H9 (cell line): Measurements from ENCODE around the gene PIK3R4. TPM values are rescaled to one million over a fixed set of nuclear protein-coding genes. Genes with fewer than 3 reads are reported as not detected.

Experiments used
- DNase-seq: peaks from one replicate; pipeline ENCODE4 v3.0.0-alpha.2; 2017
- H2AFZ ChIP-seq: one replicate; pipeline ENCODE4 v1.6.1; 2013; ENCODE audit warnings: mild to moderate bottlenecking, low read length, control low read depth, moderate library complexity
- H2AK5ac ChIP-seq: 2 replicates; pipeline ENCODE4 v1.6.1; 2013; ENCODE audit warnings: low read length, control low read depth, mixed read lengths; ENCODE audit not compliant: insufficient read length
- H2BK120ac ChIP-seq: one replicate; pipeline ENCODE4 v1.6.1; 2013; ENCODE audit warnings: low read depth, mild to moderate bottlenecking, low read length, control low read depth, inconsistent platforms; ENCODE audit not compliant: poor library complexity, severe bottlenecking
- H2BK12ac ChIP-seq: 2 replicates; pipeline ENCODE4 v1.6.1; 2013; ENCODE audit warnings: low read length, control low read depth, mixed read lengths, low read depth; ENCODE audit not compliant: insufficient read length
- H2BK15ac ChIP-seq: 2 replicates; pipeline ENCODE4 v1.6.1; 2013; ENCODE audit warnings: low read depth, low read length, control low read depth
- H2BK20ac ChIP-seq: one replicate; pipeline ENCODE4 v1.6.1; 2013; ENCODE audit warnings: low read depth, mild to moderate bottlenecking, low read length, control low read depth, inconsistent platforms; ENCODE audit not compliant: poor library complexity, severe bottlenecking
- H2BK5ac ChIP-seq: 2 replicates; pipeline ENCODE4 v1.6.1; 2013; ENCODE audit warnings: low read length, control low read depth, mixed read lengths; ENCODE audit not compliant: insufficient read length
- H3K14ac ChIP-seq: 2 replicates; pipeline ENCODE4 v1.6.1; 2013; ENCODE audit warnings: low read length, control low read depth; ENCODE audit not compliant: insufficient read depth
- H3K18ac ChIP-seq: 2 replicates; pipeline ENCODE4 v1.6.1; 2013; ENCODE audit warnings: low read depth, mild to moderate bottlenecking, mixed read lengths, low read length, control low read depth; ENCODE audit not compliant: insufficient read length
- H3K23ac ChIP-seq: 2 replicates; pipeline ENCODE4 v1.6.1; 2013; ENCODE audit warnings: low read length, control low read depth, mixed read lengths, low read depth; ENCODE audit not compliant: insufficient read length
- H3K23me2 ChIP-seq: 2 replicates; pipeline ENCODE4 v1.6.1; 2013; ENCODE audit warnings: low read depth, mild to moderate bottlenecking, mixed read lengths, low read length, control low read depth; ENCODE audit not compliant: insufficient read length, poor library complexity, severe bottlenecking
- H3K27ac ChIP-seq: 2 replicates; pipeline ENCODE4 v1.5.1; 2013; ENCODE audit warnings: low read length, control low read depth, mixed read lengths, low read depth; ENCODE audit not compliant: insufficient read length
- H3K27me3 ChIP-seq: 2 replicates; pipeline ENCODE4 v1.6.1; 2013; ENCODE audit warnings: low read length, control low read depth, inconsistent platforms; ENCODE audit not compliant: insufficient read depth
- H3K4ac ChIP-seq: 2 replicates; pipeline ENCODE4 v1.6.1; 2013; ENCODE audit warnings: low read depth, mild to moderate bottlenecking, control low read depth, inconsistent platforms, low read length, moderate library complexity
- H3K4me1 ChIP-seq: 2 replicates; pipeline ENCODE4 v1.6.1; 2013; ENCODE audit warnings: low read length, control low read depth, inconsistent platforms; ENCODE audit not compliant: insufficient read depth
- H3K4me2 ChIP-seq: 2 replicates; pipeline ENCODE4 v1.6.1; 2013; ENCODE audit warnings: low read length, control low read depth, mixed read lengths; ENCODE audit not compliant: insufficient read length, insufficient read depth
- H3K56ac ChIP-seq: 2 replicates; pipeline ENCODE4 v1.6.1; 2013; ENCODE audit warnings: low read depth, mild to moderate bottlenecking, mixed read lengths, low read length, control low read depth; ENCODE audit not compliant: insufficient read length
- H3K79me1 ChIP-seq: 2 replicates; pipeline ENCODE4 v1.6.1; 2013; ENCODE audit warnings: low read depth, mild to moderate bottlenecking, moderate library complexity, low read length, control low read depth, inconsistent platforms; ENCODE audit not compliant: insufficient read depth, poor library complexity, severe bottlenecking
- H3K79me2 ChIP-seq: 2 replicates; pipeline ENCODE4 v1.6.1; 2013; ENCODE audit warnings: low read length, control low read depth, inconsistent platforms; ENCODE audit not compliant: insufficient read depth
- H3K9ac ChIP-seq: 2 replicates; pipeline ENCODE4 v1.6.1; 2013; ENCODE audit warnings: low read length, control low read depth, mixed read lengths; ENCODE audit not compliant: insufficient read length; ENCODE audit errors: extremely low read depth
- H3K9me3 ChIP-seq: one replicate; pipeline ENCODE4 v1.6.1; 2013; ENCODE audit warnings: low read depth, low read length, inconsistent platforms; ENCODE audit not compliant: control insufficient read depth
- H3T11ph ChIP-seq: one replicate; pipeline ENCODE4 v1.6.1; 2013; ENCODE audit warnings: mild to moderate bottlenecking, low read length, control low read depth, inconsistent platforms
- H4K20me1 ChIP-seq: one replicate; pipeline ENCODE4 v1.6.1; 2013; ENCODE audit not compliant: control insufficient read depth, insufficient read length, insufficient read depth
- H4K5ac ChIP-seq: 2 replicates; pipeline ENCODE4 v1.6.1; 2013; ENCODE audit warnings: low read depth, mild to moderate bottlenecking, mixed read lengths, low read length, control low read depth; ENCODE audit not compliant: insufficient read length
- H4K8ac ChIP-seq: replicated peaks from 2 replicates; pipeline ENCODE4 v1.6.1; 2013; ENCODE audit warnings: low read length, control low read depth, mixed read lengths, low read depth; ENCODE audit not compliant: insufficient read length
- H4K91ac ChIP-seq: 2 replicates; pipeline ENCODE4 v1.6.1; 2013; ENCODE audit warnings: low read depth, mild to moderate bottlenecking, moderate library complexity, mixed read lengths, low read length, control low read depth; ENCODE audit not compliant: insufficient read length
- H3K27ac Mint-ChIP-seq, 3 experiments: 2 replicates in 2 of 3; 3 replicates in 1 of 3; pipeline ENCODE4 v1.8.0; 2020 to 2021; ENCODE audit warnings: mixed read lengths in 3 of 3, mild to moderate bottlenecking in 1 of 3, moderate library complexity in 1 of 3
- H3K27me3 Mint-ChIP-seq: 2 replicates; pipeline ENCODE4 v1.8.0; 2021; ENCODE audit warnings: low read depth, mild to moderate bottlenecking, moderate library complexity, mixed read lengths
- H3K36me3 Mint-ChIP-seq, 3 experiments: 2 replicates in 2 of 3; 3 replicates in 1 of 3; pipeline ENCODE4 v1.8.0; 2020 to 2021; ENCODE audit warnings: low read depth in 3 of 3, mixed read lengths in 3 of 3; ENCODE audit not compliant: insufficient read depth in 1 of 3
- H3K4me1 Mint-ChIP-seq, 2 experiments: 2 replicates each; pipeline ENCODE4 v1.8.0; 2020; ENCODE audit warnings: mixed read lengths in 2 of 2
- H3K4me3 Mint-ChIP-seq, 2 experiments: 2 replicates in 1 of 2; 3 replicates in 1 of 2; pipeline ENCODE4 v1.8.0; 2020 to 2021; ENCODE audit warnings: mild to moderate bottlenecking in 2 of 2, mixed read lengths in 2 of 2, moderate library complexity in 1 of 2
- H3K9me3 Mint-ChIP-seq, 2 experiments: 2 replicates in 1 of 2; 3 replicates in 1 of 2; pipeline ENCODE4 v1.8.0; 2020; ENCODE audit warnings: mild to moderate bottlenecking in 2 of 2, mixed read lengths in 2 of 2, moderate library complexity in 1 of 2
- CTCF ChIP-seq: fragments of 200-600 bp; sonication (generic); conservative IDR thresholded peaks from 3 replicates; pipeline ENCODE4 v1.8.0; 2021; ENCODE audit warnings: antibody characterized with exemption, mild to moderate bottlenecking
- WGBS: extraction: QIAGEN DNeasy Blood & Tissue Kit; methylation state at CpG from one replicate; pipeline ENCODE4 v1.1.7; 2013; ENCODE audit warnings: missing lambda C conversion rate, low lambda C conversion rate, mixed read lengths; ENCODE audit not compliant: insufficient read length; ENCODE audit errors: extremely low coverage; 5-methylcytosine and 5-hydroxymethylcytosine counted together
- total RNA-seq: library from RNA; stranded (reverse); gene quantifications from 2 replicates; pipeline ENCODE4 v1.2.1, GENCODE V29; 2021

PIK3R4 gene
- total RNA-seq, 1 experiment from 2014 or later, result 28.6 TPM

GRCh38 chr3:130741946-130742610 is 4.6 kb downstream of the PIK3R4 start:
- Histone ChIP-seq H3K27ac (no peak overlapping the region), H3K14ac (no peak overlapping the region), H4K5ac (no peak overlapping the region), H3K9ac (no peak overlapping the region), H3K79me2 (peaks cover 21% of the 10 kb centered on the region; the same call in 1 of the 2 replicates), H3K18ac (no peak overlapping the region), H3K56ac (no peak overlapping the region), H3K23me2 (peaks cover 5% of the 10 kb centered on the region), H2BK20ac (no peak overlapping the region), H3K4me2 (no peak overlapping the region), H3K4ac (no peak overlapping the region), H4K91ac (no peak overlapping the region), H2AFZ (no peak overlapping the region), H2BK15ac (no peak overlapping the region), H3T11ph (no peak overlapping the region), H2AK5ac (no peak overlapping the region), H3K23ac (no peak overlapping the region), H3K4me1 (no peaks in the 10 kb centered on the region), H4K20me1 (no peaks in the 10 kb centered on the region), H2BK120ac (no peak overlapping the region), H4K8ac (no peak overlapping the region), H2BK5ac (no peak overlapping the region), H3K79me1 (peaks cover 5% of the 10 kb centered on the region), H3K27me3 (no peaks in the 10 kb centered on the region), H3K9me3 (no peaks in the 10 kb centered on the region), H2BK12ac (no peak overlapping the region)
- peaks cover 21 to 23% of the 10 kb centered on the region in 2 experiments for H3K4me1 Mint-ChIP-seq
- H3K36me3 Mint-ChIP-seq, result peaks cover 20 to 30% (median 27%) of the 10 kb centered on the region in 3 experiments; a peak in 6 of 7 replicates
- H3K9me3 Mint-ChIP-seq, result no peaks in the 10 kb centered on the region
- peak overlapping the region in 1 of 3 experiments; percentile 51; a peak in 1 of 7 replicates for H3K27ac Mint-ChIP-seq
- no peak overlapping the region; a peak in 1 of 5 replicates for H3K4me3 Mint-ChIP-seq
- DNase-seq, result no peak
- H3K27me3 Mint-ChIP-seq, result no peaks in the 10 kb centered on the region
- no peak for TF ChIP-seq CTCF
- no CpG with 5 or more reads among the region's 6 CpGs for WGBS
